ENCODE measurements around the gene CEP72. TPM values are rescaled to one million over a fixed set of nuclear protein-coding genes. Genes with fewer than 3 reads are reported as not detected.

CEP72 gene
- total RNA-seq, 1 experiment from 2014 or later = 16.4 TPM

- Mint-ChIP-seq H3K27ac (ENCODE audit: low read depth, unreplicated experiment) (no peak overlapping the region), H3K4me1 (ENCODE audit: insufficient read depth, unreplicated experiment) (no peaks in the 10 kb centered on the region), H3K4me3 (ENCODE audit: unreplicated experiment) (no peak overlapping the region), H3K36me3 (ENCODE audit: insufficient read depth, unreplicated experiment) (peaks cover 49% of the 10 kb centered on the region), H3K9me3 (ENCODE audit: unreplicated experiment) (no peaks in the 10 kb centered on the region), H3K27me3 (ENCODE audit: insufficient read depth, unreplicated experiment) (no peaks in the 10 kb centered on the region)
- TF ChIP-seq CTCF (IDR thresholded peaks at IDR 0.05; ENCODE audit: unreplicated experiment) = no peak
- BruUV-seq (replicated peaks) = no TSS peak
- DNase-seq (ENCODE audit: unreplicated experiment) = no peak
- intact Hi-C loops (cut with micrococcal nuclease) = no loop called here
- CTCF ChIA-PET = no interaction called here
- POLR2A ChIA-PET = no interaction called here
Observed at GRCh38 chr5:644509-644908, 32.4 kb downstream of the CEP72 start.

- CTCF ChIA-PET = no interaction called here
- Mint-ChIP-seq H3K27me3 (ENCODE audit: insufficient read depth, unreplicated experiment) (no peaks in the 10 kb centered on the region), H3K4me1 (ENCODE audit: insufficient read depth, unreplicated experiment) (no peaks in the 10 kb centered on the region), H3K27ac (ENCODE audit: low read depth, unreplicated experiment) (no peak overlapping the region), H3K4me3 (ENCODE audit: unreplicated experiment) (no peak overlapping the region), H3K9me3 (ENCODE audit: unreplicated experiment) (no peaks in the 10 kb centered on the region), H3K36me3 (ENCODE audit: insufficient read depth, unreplicated experiment) (peaks cover 46% of the 10 kb centered on the region)
- BruUV-seq (replicated peaks) = no TSS peak
- no peak for DNase-seq (ENCODE audit: unreplicated experiment)
- no peak for TF ChIP-seq CTCF (IDR thresholded peaks at IDR 0.05; ENCODE audit: unreplicated experiment)
- intact Hi-C loops (cut with micrococcal nuclease) = no loop called here
- POLR2A ChIA-PET = no interaction called here
Observed at GRCh38 chr5:644971-645370, 32.8 kb downstream of the CEP72 start.

GRCh38 chr5:645421-645820, 33.3 kb downstream of the CEP72 start:
- ChIA-PET CTCF (no interaction called here), POLR2A (no interaction called here)
- Mint-ChIP-seq H3K4me3 (ENCODE audit: unreplicated experiment) (no peak overlapping the region), H3K27me3 (ENCODE audit: insufficient read depth, unreplicated experiment) (no peaks in the 10 kb centered on the region), H3K4me1 (ENCODE audit: insufficient read depth, unreplicated experiment) (no peaks in the 10 kb centered on the region), H3K27ac (ENCODE audit: low read depth, unreplicated experiment) (no peak overlapping the region), H3K36me3 (ENCODE audit: insufficient read depth, unreplicated experiment) (peaks cover 42% of the 10 kb centered on the region), H3K9me3 (ENCODE audit: unreplicated experiment) (no peaks in the 10 kb centered on the region)
- no peak for TF ChIP-seq CTCF (IDR thresholded peaks at IDR 0.05; ENCODE audit: unreplicated experiment)
- no peak for DNase-seq (ENCODE audit: unreplicated experiment)
- intact Hi-C loops (cut with micrococcal nuclease) = no loop called here
- no TSS peak for BruUV-seq (replicated peaks)

- POLR2A ChIA-PET = interaction anchor here (0.7 kb wide), 1 partner anchor 363 kb away, joined by 3 read pairs; no protein-coding TSS in a partner anchor
- DNase-seq (ENCODE audit: unreplicated experiment) = no peak
- no peak for TF ChIP-seq CTCF (IDR thresholded peaks at IDR 0.05; ENCODE audit: unreplicated experiment)
- no peaks in the 10 kb centered on the region for H3K27me3 Mint-ChIP-seq (ENCODE audit: insufficient read depth, unreplicated experiment)
- peaks cover 34% of the 10 kb centered on the region for H3K36me3 Mint-ChIP-seq (ENCODE audit: insufficient read depth, unreplicated experiment)
- no peak overlapping the region for H3K27ac Mint-ChIP-seq (ENCODE audit: low read depth, unreplicated experiment)
- H3K4me3 Mint-ChIP-seq (ENCODE audit: unreplicated experiment) = no peak overlapping the region
- intact Hi-C loops (cut with micrococcal nuclease) = no loop called here
- no TSS peak for BruUV-seq (replicated peaks)
- no peaks in the 10 kb centered on the region for H3K4me1 Mint-ChIP-seq (ENCODE audit: insufficient read depth, unreplicated experiment)
- CTCF ChIA-PET = interaction anchor here (0.6 kb wide), 1 partner anchor 226 kb away, joined by 3 read pairs; no protein-coding TSS in a partner anchor
- no peaks in the 10 kb centered on the region for H3K9me3 Mint-ChIP-seq (ENCODE audit: unreplicated experiment)
Observed at GRCh38 chr5:646396-647201, 34.5 kb downstream of the CEP72 start.
